Gastroesophageal sphincter (tissue), 3 donors: ENCODE measurements around the gene RAB26.

ENCODE experiments used
- POLR2A ChIP-seq, 2 donors: fragments of 450-650 bp; IDR thresholded peaks; one replicate each; pipeline ENCODE4 v1.6.1; 2017; ENCODE audit warnings: antibody characterized with exemption in 2 of 2, mild to moderate bottlenecking in 2 of 2, moderate library complexity in 1 of 2
- TF ChIP-seq, protein P1 (sequence below), 4 experiments: fragments of 200-600 bp in 2 of 4; fragments of 450-650 bp in 2 of 4; sonication (generic) in 1 of 4; IDR thresholded peaks; one replicate each; pipeline ENCODE4 v1.5.1; 2017 to 2019; ENCODE audit warnings: antibody characterized with exemption in 4 of 4, mild to moderate bottlenecking in 2 of 4, moderate library complexity in 2 of 4

DNA sequence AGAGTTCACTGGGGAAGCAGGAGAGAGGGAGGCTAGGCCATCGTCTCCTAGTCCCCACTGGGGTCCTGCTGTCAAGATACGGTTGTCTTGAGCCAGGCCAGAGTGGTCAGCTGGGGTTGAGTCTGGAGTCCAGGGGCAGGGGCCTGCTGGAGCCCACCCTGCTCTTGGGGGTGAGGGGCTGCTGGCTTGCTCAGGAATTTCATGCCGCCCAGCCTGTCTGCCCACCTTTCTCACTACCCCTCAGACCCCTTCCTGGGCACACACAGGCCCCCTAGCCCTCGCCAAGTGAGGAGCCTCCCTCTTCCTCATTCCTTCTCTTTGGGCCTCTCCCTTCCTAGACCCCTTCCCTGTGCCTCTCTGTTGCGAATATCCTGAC, 8.4 kb downstream of the RAB26 start:
- TF ChIP-seq, protein P1, sequence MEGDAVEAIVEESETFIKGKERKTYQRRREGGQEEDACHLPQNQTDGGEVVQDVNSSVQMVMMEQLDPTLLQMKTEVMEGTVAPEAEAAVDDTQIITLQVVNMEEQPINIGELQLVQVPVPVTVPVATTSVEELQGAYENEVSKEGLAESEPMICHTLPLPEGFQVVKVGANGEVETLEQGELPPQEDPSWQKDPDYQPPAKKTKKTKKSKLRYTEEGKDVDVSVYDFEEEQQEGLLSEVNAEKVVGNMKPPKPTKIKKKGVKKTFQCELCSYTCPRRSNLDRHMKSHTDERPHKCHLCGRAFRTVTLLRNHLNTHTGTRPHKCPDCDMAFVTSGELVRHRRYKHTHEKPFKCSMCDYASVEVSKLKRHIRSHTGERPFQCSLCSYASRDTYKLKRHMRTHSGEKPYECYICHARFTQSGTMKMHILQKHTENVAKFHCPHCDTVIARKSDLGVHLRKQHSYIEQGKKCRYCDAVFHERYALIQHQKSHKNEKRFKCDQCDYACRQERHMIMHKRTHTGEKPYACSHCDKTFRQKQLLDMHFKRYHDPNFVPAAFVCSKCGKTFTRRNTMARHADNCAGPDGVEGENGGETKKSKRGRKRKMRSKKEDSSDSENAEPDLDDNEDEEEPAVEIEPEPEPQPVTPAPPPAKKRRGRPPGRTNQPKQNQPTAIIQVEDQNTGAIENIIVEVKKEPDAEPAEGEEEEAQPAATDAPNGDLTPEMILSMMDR (IDR thresholded peaks at IDR 0.05), result no peak
- TF ChIP-seq POLR2A (IDR thresholded peaks at IDR 0.05), result no peak
